NCI-H2029 treated with DMSO at 0.1 percent for 48 hours (cell line): ENCODE measurements around the gene PRDM7.
"Not testable (repeated sequence)": the region's sequence is repeated elsewhere in the genome, so short reads cannot be mapped to it uniquely, and the experiment has no call there.

ENCODE experiments used
- DNase-seq: peaks from one replicate; lab custom pipeline; 2025; lab: John Stamatoyannopoulos, UW

The PRDM7 gene

DNA sequence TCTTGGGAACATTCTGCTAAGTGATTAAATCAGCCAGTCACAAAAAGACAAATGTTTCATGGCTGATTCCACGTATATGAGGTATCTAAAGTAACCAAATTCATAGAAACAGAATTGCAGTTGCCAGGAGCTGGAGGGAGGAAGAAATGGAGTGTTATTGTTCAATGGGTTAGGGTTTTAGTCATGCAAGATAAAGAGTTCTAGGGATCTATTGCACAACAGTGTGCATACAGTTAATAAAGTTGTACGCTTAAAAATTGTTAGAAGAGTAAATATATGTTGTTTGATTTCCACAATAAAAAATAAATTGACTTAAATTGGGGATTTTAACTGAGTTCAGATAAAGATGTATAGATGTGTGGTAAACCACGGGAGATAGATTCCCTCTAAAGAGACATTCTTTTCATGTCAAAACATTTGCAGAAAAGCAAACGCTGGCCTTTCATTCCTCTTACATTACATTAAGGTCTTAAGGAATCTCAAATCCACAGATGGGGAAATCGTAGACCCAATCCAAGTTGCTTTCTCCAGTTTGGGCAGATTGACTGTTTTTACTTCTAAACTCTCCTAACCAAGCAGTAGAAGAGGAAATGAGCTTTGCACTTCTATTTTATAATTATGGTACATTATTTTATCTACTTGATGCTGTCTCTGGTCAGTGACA lies 4.6 kb downstream of the PRDM7 start:
- DNase-seq = no peak

DNA sequence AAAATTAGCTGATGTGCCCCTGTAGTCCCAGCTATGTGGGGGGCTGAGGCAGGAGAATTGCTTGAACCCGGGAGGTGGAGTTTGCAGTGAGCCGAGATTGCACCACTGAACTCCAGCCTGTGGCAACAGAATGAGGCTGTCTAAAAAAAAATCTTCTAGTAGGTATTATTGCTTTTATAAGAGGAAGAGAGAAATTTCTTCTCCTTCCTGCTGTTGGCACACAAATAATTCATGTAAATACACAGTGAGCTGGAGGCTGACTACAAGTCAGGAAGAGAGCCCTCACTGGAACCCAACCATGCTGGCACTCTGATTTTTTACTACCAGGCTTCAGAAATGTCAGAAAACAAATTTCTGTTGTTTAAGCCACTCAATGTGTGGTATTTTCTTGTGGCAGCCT lies 6.7 kb downstream of the PRDM7 start:
- DNase-seq = no peak

DNA sequence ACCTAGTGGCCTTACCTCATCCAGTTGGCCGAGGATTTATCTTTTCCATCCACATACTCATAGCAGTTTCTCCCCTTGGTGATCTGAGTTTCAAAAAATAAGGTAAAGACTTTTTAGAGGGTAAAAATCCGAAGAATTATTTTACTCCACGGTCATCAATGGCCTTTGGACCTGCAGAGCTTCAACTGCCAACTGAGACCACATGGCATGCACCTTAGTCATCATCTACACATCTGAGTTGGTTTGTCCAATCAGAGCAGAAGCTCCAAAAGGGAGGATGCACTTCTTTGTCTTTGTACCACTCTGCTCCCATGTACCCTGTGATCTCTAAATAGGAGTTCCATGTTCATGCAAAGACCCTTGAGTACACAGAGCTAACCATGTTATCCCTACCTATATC lies 15.7 kb downstream of the PRDM7 start:
- DNase-seq = no peak

DNA sequence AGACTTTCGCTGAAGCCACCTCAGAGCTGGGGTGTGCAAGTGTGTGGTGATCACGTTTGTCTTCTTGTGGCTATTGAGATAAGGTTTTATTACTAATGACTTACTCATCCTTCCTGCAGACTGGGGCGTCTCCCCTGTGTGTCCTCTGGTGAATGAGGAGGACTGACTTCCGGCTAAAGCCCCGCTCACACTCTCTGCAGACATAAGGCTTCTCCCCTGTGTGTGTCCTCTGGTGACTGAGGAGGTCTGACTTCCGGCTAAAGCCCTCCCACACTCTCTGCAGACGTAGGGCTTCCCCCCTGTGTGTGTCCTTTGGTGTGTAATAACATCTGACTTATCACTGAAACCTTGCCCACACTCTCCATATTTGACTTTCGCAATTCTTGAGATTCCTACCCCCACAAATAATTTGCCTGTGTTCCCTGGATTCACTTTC lies 19.4 kb downstream of the PRDM7 start:
- no peak for DNase-seq

DNA sequence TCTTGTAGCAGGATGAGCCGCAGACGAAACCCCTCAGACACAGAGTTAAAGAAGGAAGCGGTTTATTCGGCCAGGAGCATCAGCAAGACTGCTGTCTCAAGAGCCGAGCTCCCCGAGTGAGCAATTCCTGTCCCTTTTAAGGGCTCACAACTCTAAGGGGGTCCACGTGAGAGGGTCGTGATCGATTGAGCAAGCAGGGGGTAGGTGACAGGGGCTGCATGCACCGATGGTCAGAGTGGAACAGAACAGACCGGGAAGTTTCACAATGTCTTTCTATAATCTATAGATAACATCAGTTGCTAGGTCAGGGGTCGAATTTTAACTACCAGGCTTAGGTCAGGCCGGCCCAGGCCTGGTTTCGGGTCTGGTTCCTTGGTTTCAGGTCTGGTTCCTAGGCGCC lies 20.6 kb downstream of the PRDM7 start:
- not testable (repeated sequence) for DNase-seq

DNA sequence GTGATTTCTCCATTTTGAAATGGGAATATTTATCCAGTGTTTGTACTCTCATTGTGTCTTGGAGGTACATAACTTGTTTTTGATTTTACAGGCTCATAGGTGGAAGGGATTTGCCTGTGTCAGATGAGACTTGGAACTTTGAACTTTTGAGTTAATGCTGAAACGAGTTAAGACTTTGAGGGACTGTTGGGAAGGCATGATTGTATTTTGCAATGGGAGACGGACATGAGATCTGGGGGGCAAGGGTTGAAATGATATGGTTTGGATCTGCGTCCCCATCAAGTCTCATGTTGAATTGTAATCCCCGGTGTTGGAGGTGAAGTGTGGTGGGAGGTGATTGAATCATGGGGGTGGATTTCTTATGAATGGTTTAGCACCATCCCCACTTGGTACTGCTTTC lies 21.8 kb downstream of the PRDM7 start:
- no peak for DNase-seq

DNA sequence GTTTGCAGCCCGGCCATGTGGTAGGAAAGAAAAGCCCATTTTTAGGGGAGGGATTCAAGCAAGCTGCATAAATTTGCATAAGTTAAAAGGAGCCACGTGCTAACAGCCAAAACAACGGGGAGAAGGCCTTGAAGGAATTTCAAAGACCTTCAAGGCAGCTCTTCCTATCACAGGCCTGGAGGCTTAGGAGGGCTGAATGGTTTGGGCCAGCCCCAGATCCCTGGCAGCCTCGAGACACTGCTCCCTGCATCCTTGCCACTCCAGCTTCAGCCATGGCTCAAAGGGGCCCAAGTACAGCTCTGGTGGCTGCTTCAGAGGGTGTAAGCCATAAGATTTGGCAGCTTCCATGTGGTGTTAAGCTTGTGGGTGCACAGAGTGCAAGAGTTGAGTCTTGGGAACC lies 22.6 kb downstream of the PRDM7 start:
- no peak for DNase-seq

DNA sequence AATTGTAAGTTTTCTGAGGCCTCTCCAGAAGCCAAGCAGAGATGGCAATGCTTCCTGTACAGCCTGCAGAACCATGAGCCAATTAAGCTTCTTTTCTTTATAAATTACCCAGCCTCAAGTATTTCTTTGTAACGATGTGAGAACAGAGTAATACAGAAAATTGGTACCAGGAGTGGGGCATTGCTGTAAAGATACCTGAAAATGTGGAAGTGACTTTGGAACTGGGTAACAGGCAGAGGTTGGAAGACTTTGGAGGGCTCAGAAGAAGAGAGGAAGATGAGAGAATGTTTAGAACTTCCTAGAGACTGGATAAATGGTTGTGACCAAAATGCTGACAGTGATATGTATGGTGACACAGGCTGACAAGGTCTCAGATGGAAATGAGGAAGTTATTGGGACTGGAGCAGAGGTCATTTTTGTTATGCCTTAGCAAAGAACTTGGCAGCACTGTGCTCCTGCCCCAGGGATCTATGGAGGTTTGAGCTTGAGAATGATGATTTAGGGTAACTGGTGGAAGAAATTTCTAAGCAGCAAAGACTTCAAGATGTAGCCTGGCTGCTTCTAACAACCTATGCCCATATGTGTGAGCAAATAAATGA lies 23.1 kb downstream of the PRDM7 start:
- DNase-seq = no peak

DNA sequence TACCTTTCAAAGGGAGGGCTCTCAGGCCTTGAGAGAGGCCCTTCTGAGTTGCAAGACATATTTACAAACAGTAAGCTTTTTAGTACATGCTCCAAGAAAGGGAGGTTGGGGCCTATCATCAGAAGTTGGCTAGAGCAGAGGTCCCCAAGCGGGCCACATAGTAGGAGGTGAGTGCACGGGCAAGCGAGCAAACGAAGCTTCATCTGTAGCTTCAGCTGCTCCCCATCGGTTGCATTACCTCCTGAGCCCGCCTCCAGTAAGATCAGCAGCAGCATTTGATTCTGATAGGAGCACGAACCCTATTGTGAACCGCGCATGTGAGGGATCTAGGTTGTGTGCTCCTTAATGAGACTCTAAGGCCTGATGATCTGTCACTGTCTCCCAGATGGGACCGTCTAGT lies 26.2 kb downstream of the PRDM7 start:
- no peak for DNase-seq

DNA sequence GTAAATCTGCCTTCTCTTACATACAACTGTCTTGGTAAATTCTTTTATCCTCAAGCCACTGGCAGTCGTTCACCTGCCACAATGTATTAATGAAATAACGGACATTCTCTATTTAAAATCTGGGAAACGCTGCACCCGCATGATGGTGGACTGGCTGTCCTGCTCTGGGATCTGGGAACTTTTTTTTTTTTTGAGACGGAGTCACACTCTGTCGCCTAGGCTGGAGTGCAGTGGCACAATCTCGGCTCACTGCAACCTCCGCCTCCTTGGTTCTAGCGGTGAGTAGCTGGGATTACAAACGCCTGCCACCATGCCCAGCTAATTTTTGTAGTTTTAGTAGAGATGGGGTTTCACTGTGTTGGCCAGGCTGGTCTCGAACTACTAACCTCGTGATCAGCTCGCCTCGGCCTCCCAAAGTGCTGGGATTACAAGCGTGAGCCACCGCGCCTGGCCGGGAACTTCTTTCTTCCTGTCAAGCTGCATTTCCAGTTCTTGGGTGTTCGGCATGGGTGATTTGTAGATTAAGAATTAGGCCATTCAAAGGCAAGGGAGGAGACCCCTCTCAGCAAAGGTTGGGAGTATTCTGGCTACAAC lies 28.3 kb downstream of the PRDM7 start:
- DNase-seq = no peak

DNA sequence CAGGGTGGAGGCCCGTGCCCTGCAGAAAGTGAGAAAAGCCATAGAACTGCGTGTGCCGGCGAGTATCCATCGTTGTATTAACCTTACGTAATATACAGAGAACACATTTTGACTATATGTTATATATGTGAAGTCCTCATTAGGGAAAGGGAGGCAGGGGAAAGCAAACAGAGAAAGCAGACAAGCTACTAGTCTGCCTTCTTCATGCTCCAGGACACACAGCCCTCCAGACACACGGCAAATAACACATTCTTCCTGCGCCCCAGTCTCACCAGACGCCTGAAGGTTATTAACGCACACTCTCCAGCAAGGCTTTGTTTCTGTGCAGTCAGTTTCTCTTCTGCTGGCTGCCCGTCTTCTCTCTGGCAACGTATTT lies 28.8 kb downstream of the PRDM7 start:
- DNase-seq = no peak

DNA sequence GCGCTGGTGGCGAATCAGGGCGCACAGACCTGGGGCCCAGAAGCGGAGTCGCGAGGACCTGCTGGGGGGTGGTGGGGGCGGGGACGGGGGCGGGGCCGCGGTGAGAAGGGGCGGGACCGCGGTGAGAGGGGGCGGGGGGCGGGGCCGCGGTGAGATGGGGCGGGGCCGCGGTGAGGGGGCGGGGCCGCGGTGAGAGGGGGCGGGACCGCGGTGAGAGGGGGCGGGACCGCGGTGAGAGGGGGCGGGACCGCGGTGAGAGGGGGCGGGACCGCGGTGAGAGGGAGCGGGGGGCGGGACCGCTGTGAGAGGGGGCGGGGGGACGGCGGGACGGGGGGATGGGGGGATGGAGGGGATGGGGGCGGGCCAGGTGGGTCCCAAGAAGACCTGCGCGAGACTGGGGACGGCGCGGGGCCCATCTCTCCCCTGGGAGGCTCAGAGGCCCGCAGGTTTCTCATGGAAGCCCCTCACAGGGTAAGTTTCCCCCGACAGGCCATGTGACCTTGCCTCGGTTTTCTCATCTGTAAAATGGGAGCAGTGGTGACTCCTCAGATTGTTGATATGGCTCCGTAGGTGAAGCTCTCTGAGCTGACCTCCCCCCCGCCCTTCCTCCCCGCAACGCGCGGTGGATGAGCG lies 29.3 kb downstream of the PRDM7 start:
- no peak for DNase-seq

DNA sequence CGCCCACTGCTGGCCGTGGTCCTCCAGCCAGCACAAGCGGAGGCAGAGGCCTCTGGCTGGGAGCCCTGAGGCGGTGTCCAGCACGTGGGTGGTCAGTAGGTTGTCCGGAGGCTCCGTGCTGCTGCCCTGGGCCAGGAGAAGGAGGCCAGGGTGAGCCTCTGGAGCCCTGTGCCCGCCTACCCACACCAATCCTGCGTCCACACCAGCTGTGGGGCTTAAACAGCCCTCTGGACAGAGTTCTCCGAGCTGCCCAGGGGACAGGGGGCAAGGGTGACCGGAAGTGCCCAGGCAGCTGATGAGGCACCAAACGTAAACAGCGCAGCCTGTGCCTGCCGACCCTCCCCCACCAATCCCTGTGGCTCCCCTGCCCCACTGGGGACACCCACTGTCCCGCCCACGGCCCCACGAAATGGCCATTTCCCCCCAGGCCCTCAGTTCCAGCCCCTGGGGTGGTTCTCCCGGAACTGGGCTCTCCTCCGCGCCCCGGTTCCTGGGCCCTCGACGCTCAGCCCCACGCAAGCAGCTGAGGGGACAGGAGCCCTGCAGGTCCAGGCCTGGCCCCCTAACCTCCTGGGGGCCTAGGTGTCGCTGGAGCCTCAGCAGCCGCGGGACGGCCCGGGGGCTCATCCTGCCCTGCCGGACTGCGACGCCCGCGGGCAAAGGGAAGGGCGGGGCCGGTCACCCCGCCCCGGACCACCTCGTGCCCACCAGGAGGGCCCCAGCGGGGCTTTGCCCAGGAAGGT lies 30.0 kb downstream of the PRDM7 start:
- no peak for DNase-seq

DNA sequence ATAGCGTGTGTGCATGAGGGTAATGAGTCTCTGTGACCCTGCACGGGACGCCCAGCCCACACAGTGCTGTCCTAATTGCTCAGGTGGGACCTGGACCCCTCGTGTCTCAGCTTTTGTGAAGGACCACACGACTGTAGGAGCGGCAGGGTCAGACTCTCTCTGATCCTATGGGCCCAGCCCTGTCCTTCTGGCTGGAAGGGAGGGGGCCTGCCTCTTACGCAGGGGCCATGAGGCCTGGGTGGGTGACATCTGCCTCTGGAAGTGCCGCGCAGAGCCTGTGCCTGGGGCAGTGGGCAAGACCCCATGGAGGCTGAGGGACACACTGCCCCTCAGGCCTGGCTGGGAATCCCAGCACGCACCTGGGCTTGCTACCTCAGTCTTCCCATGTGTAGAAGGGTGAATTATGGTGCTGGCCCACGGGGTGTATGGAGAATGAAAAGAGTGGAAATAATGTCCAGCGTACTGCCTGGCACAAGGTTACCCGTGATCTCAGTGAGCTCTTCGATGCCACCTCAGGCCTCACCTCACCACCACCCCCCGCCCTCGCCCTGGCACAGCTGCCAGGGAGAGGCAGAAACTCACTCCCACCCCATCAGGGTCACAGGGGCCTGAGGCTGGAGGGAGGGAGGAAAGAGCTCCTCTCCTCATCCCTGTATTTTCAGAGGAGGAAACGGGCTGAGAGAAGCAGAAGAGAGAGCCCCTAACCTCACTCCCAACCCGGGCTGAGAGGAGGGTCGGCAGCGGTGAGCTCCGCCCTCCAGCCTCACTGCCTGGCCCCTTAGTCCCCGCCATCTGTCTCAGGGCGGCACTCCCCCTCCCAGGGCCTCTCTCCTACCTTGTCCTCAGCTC lies 30.8 kb downstream of the PRDM7 start:
- DNase-seq = no peak

DNA sequence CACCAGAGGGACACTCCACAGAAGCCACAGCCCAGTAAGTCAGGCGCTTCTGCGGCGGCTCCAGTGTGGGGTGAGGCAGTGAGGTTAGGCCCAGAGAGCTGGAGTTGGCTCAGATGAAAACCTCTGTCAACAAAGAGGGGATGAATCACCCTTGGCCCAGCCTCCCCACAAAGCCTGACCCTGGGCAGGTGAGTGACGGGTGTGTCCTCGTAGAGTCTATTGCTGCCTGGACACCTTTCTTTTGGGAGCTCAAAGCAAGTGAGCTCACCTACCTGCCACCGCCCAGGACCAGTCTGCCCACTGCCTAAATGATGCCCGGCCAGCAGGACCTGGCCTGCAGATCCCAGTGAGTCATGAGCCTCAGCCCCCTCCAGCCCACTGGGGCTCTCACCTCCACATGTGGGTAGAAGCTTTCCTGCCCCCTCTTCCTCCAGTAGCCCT lies 33.0 kb downstream of the PRDM7 start:
- DNase-seq = no peak

DNA sequence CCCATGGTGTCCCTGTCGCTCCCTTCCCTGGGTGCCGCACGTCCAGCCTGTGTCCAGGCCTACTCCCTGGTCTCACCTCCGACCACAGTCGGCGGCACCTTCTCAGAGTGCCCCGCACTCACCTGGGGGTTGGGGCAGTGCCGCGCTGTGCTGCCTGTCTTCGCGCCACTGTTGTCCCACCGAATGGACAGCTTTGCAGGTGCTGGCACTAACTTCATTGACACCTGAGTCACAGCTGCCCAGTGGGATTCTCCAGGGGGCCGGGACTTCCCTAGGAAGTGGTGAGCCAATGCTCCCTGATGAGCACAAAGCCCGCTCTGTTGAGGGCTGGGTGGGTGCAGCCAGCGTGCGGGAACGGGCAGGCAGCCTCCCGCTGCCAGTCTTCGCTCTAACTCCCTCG lies 33.6 kb downstream of the PRDM7 start:
- DNase-seq = no peak

DNA sequence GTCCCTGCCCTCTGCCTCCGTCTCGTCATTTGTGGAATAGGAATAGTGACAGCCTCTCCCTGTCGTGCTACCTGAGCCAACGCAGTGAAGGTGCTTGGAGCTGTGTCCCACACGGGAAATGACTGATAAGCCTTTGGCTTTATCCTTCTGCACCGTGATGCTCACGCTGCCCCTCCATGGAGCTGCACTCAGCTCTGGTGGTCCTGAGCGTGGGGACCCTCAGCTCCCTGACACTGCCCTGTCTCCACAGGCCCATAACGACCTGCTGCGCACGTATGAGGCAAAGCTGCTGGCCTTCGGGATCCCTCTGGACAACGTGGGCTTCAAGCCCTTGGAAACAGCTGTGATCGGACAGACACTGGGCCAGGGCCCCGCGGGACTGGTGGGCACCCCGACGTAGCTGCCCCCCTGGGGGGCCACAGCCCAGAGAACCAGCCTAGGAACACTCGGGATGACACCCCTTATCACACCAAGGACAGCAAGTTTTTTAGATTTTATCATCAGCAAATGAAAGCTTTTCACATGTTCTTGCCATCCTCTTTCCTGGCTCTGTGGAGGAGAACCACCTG lies 34.1 kb downstream of the PRDM7 start:
- no peak for DNase-seq

DNA sequence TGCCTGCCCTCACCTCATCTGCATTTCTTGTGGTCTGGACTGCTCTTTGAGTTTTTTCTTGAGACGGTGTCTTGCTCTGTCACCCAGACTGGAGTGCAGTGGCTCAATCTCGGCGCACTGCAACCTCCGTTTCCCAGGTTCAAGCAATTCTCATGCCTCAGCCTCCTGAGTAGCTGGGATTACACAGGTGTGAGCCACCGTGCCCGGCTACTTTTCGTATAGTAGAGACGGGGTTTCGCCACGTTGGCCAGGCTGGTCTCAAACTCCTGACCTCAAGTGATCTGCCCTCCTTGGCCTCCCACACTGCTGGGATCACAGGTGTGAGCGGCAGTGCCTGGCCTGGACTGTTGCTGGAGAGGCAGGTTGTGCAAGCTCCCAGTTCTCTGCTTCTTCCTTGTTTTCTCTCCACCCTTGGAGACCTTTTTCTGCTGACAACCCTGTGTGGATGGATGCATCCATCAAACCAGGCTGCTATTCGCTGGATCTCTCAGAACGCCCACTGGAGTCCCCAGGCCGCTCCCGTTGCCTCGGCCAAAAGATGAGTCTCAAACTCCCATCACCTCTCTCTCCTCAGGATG lies 35.1 kb downstream of the PRDM7 start:
- no peak for DNase-seq

DNA sequence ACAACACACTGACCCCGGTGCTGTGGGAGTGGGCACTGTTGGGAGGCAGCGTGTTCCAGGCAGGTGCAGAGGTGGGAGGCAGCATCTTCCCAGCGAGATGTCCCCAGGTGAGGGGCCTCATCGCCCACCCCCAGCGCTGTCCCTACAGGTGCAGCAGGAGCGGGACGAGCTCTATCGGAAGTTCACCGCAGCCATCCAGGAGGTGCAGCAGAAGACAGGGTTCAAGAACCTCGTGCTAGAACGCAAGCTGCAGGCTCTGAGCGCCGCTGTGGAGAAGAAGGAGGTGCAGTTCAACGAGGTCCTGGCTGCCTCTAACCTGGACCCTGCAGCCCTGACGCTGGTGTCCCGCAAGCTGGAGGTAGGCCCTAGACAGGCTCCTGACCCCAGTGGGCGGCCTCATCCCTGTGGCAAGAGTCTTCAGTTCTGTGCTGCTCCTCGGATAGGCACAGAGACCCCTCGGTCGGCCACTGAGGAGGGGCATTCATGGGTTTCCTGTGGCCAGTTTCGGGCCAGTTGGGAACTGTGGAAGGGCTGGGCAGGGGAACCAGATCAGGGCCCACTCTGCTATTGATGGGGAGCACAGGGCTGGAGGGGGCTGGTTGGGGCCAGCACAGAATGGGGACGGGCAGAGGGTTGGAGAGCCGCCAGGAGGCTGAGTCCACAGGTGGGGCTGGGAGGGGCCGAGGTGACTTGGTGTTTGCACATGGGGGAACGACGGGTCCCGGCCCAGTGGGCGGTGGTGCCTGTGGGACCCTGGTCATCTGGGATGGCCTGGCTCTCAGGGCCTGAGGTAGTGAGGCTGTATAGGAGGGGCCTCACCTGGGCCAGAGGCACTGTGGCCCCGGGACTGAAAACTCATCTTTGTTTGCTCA lies 36.7 kb downstream of the PRDM7 start:
- DNase-seq = no peak

DNA sequence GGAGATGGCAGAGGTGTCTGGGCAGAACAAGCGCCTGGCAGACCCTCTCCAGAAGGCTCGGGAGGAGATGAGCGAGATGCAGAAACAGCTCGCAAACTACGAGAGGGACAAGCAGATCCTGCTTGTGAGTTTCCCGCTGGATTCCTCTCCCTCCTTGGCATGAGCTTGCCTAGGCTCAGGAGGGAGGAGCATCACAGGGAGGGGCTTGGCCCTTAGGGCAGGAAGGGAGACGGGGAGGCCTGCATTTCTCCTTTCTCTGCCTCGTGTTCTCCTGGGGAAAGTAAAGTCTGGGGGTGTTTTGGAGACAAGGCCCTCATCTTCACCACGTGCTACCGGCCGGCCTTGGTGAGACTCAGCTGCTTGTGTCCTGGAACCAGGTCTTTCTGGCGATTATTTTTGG lies 39.9 kb downstream of the PRDM7 start:
- no peak for DNase-seq
